Activated B cell treated with CpG ODN at 0.5 μM for 24 hours (primary cell): Measurements from ENCODE around the gene CLIC4. TPM values are rescaled to one million over a fixed set of nuclear protein-coding genes. Genes with fewer than 3 reads are reported as not detected.
"Not testable (repeated sequence)": the region's sequence is repeated elsewhere in the genome, so short reads cannot be mapped to it uniquely, and the experiment has no call there.

ENCODE experiments used
- ATAC-seq: fragments of 200-7000 bp; cut with Tn5 transposase; one replicate; pipeline ENCODE4 v1.10.0; 2021; ENCODE audit warnings: low read depth, mild to moderate bottlenecking, moderate library complexity
- CTCF ChIA-PET: fragments of 350-600 bp; sonication (Branson Sonifier 250); formaldehyde crosslinking; loops from one replicate; lab custom pipeline; 2021; ENCODE audit warnings: antibody characterized with exemption; lab: Charles Lee
- POLR2A ChIA-PET: fragments of 350-600 bp; sonication (Branson Sonifier 250); formaldehyde crosslinking; loops from one replicate; lab custom pipeline; 2021; ENCODE audit warnings: antibody characterized with exemption; lab: Charles Lee
- DNase-seq: peaks from one replicate; pipeline ENCODE4 v3.0.0; 2022
- H3K27ac Mint-ChIP-seq: one replicate; pipeline ENCODE4 v1.8.0; 2020; ENCODE audit warnings: mixed read lengths
- H3K27me3 Mint-ChIP-seq: one replicate; pipeline ENCODE4 v1.8.0; 2021; ENCODE audit warnings: mixed read lengths
- H3K36me3 Mint-ChIP-seq: one replicate; pipeline ENCODE4 v1.8.0; 2021; ENCODE audit warnings: low read depth, mixed read lengths
- H3K4me1 Mint-ChIP-seq: one replicate; pipeline ENCODE4 v1.8.0; 2021; ENCODE audit warnings: mixed read lengths
- H3K4me3 Mint-ChIP-seq: one replicate; pipeline ENCODE4 v1.8.0; 2020; ENCODE audit warnings: mild to moderate bottlenecking, mixed read lengths
- H3K9me3 Mint-ChIP-seq: one replicate; pipeline ENCODE4 v1.8.0; 2020; ENCODE audit warnings: mixed read lengths
- CTCF ChIP-seq: fragments of 200-600 bp; IDR thresholded peaks from one replicate; pipeline ENCODE4 v1.8.0; 2022; ENCODE audit warnings: antibody characterized with exemption, mild to moderate bottlenecking
- intact Hi-C: fragments of 100-400 bp; cut with micrococcal nuclease; formaldehyde crosslinking; loops from one replicate; pipeline ENCODE4 v1.15.1; 2024
- total RNA-seq: library from RNA; stranded (reverse); gene quantifications from 2 replicates; pipeline ENCODE4 v1.2.3, GENCODE V29; 2022

CLIC4 gene
- 98.2 and 99.8 TPM in 2 replicates for total RNA-seq

- intact Hi-C loops, result loop anchor here (1.0 to 10.0 kb wide), 9 partner anchors 12 to 1380 kb away; partner anchors contain the start of genes NIPAL3, RCAN3, RUNX3 and SRRM1
- peak; percentile 78 for ATAC-seq
- Mint-ChIP-seq H3K4me3 (peak within 1 kb of the TSS; percentile 95), H3K27ac (peak within 1 kb of the TSS; percentile 99), H3K27me3 (no peaks in the 10 kb centered on the region), H3K36me3 (peaks cover 10% of the 10 kb centered on the region), H3K4me1 (peaks cover 73% of the 10 kb centered on the region), H3K9me3 (no peaks in the 10 kb centered on the region)
- ChIA-PET CTCF (interaction anchor here (0.8 to 3.4 kb wide), 9 partner anchors 10 to 90 kb away, joined by 3 to 31 read pairs (median 4); no protein-coding TSS in a partner anchor), POLR2A (interaction anchor here (0.5 to 4.8 kb wide), 32 partner anchors 11 to 1571 kb away, joined by 3 to 102 read pairs (median 4); partner anchors contain the start of genes RCAN3, RSRP1, RUNX3 and SYF2)
- peak; percentile 99 for DNase-seq
- TF ChIP-seq CTCF, result no peak
These were observed at the start of gene CLIC4 for GRCh38 chr1:24744911-24745710. CLIC4 (plus strand) TSS chr1:24745447; CDS start chr1:24745554, 107 bp downstream.

- peak overlapping the region; percentile 24 for H3K27ac Mint-ChIP-seq
- H3K9me3 Mint-ChIP-seq, result no peaks in the 10 kb centered on the region
- no peaks in the 10 kb centered on the region for H3K36me3 Mint-ChIP-seq
- peak overlapping the region; percentile 32 for H3K4me3 Mint-ChIP-seq
- intact Hi-C loops, result no loop called here
- H3K4me1 Mint-ChIP-seq, result peaks cover 35% of the 10 kb centered on the region
- no peak for TF ChIP-seq CTCF
- H3K27me3 Mint-ChIP-seq, result no peaks in the 10 kb centered on the region
- CTCF ChIA-PET, result interaction anchor here (0.7 to 2.2 kb wide), 2 partner anchors 134 to 139 kb away, joined by 3 to 8 read pairs; no protein-coding TSS in a partner anchor
- POLR2A ChIA-PET, result interaction anchor here (0.7 to 2.6 kb wide), 6 partner anchors 8 to 232 kb away, joined by 3 to 14 read pairs (median 6); partner anchors contain the start of gene CLIC4
- ATAC-seq, result no peak
- no peak for DNase-seq
These were observed 49.0 kb upstream of the CLIC4 start for GRCh38 chr1:24696041-24696755.

GRCh38 chr1:24696756-24697330 is 48.4 kb upstream of the CLIC4 start:
- DNase-seq (no peak), ATAC-seq (no peak)
- Mint-ChIP-seq H3K4me1 (peaks cover 35% of the 10 kb centered on the region), H3K4me3 (no peak overlapping the region), H3K9me3 (no peaks in the 10 kb centered on the region), H3K27ac (peak overlapping the region; percentile 4), H3K36me3 (no peaks in the 10 kb centered on the region), H3K27me3 (no peaks in the 10 kb centered on the region)
- POLR2A ChIA-PET, result interaction anchor here (0.7 to 2.6 kb wide), 4 partner anchors 9 to 231 kb away, joined by 4 to 14 read pairs (median 7); partner anchors contain the start of gene CLIC4
- no peak for TF ChIP-seq CTCF
- intact Hi-C loops, result no loop called here
- CTCF ChIA-PET, result interaction anchor here (1.1 to 2.2 kb wide), 2 partner anchors 8 to 138 kb away, joined by 6 to 8 read pairs; no protein-coding TSS in a partner anchor

- CTCF ChIA-PET, result interaction anchor here (1.0 to 2.2 kb wide), 3 partner anchors 9 to 138 kb away, joined by 3 to 8 read pairs (median 6); no protein-coding TSS in a partner anchor
- H3K36me3 Mint-ChIP-seq, H3K27me3 Mint-ChIP-seq, H3K4me3 Mint-ChIP-seq, DNase-seq, H3K9me3 Mint-ChIP-seq, ATAC-seq, intact Hi-C loops: not testable (repeated sequence)
- H3K4me1 Mint-ChIP-seq, result peaks cover 35% of the 10 kb centered on the region
- peak overlapping the region; percentile 4 for H3K27ac Mint-ChIP-seq
- POLR2A ChIA-PET, result interaction anchor here (2.2 to 2.6 kb wide), 2 partner anchors 36 to 48 kb away, joined by 9 to 14 read pairs; partner anchors contain the start of gene CLIC4
These were observed 47.7 kb upstream of the CLIC4 start for GRCh38 chr1:24697453-24698001.

- intact Hi-C loops, result not testable (repeated sequence)
- CTCF ChIA-PET, result interaction anchor here (1.0 to 2.9 kb wide), 2 partner anchors 9 to 132 kb away, joined by 3 to 15 read pairs; no protein-coding TSS in a partner anchor
- POLR2A ChIA-PET, result interaction anchor here (0.6 to 2.6 kb wide), 4 partner anchors 47 to 381 kb away, joined by 3 to 9 read pairs (median 3); partner anchors contain the start of gene CLIC4
These were observed 46.9 kb upstream of the CLIC4 start for GRCh38 chr1:24698326-24698725.

More at GRCh38 chr1:24698326-24698725, 46.9 kb upstream of the CLIC4 start:
- not testable (repeated sequence) for H3K9me3 Mint-ChIP-seq, ATAC-seq, H3K4me3 Mint-ChIP-seq, H3K27ac Mint-ChIP-seq, H3K27me3 Mint-ChIP-seq, DNase-seq, H3K36me3 Mint-ChIP-seq
- peaks cover 35% of the 10 kb centered on the region for H3K4me1 Mint-ChIP-seq
